ENCODE measurements around the gene IQSEC1. TPM values are rescaled to one million over a fixed set of nuclear protein-coding genes. Genes with fewer than 3 reads are reported as not detected.

IQSEC1 gene
- total and polyA plus RNA-seq, 2 experiments from 2014 or later, result 8.0 to 51.9 TPM

DNA sequence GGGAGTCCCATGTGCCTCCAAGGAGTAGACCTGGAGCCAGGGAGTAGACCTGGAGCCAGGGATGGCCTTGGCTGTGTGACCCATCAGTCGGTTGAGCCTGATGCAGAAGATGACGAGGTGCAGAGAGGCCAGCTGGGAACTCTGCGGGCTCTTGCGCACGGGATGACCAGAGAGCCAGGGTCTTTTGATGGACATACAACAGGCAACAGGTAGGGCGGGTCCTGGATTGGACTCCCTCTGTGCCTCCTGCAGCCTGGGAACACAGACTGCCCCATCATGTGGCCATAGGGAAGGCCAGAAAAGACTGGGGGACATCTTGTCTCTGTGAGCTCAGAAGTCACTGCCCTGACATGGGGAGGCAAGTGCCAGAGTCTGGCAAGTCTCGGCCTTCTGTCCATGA lies 164.4 kb downstream of the IQSEC1 start:
- no peak overlapping the region for H2AFZ ChIP-seq
- no peak overlapping the region for H3K27ac ChIP-seq (ENCODE audit: low read depth)
- H3F3A ChIP-seq (replicated peaks; ENCODE audit: low read depth), result no peaks in the 10 kb centered on the region
- H3K4me3 Mint-ChIP-seq, result no peak overlapping the region
- peaks cover 32% of the 10 kb centered on the region for H3K36me3 Mint-ChIP-seq (ENCODE audit: low read depth)
- H3K27me3 ChIP-seq (ENCODE audit: insufficient read depth), result no peaks in the 10 kb centered on the region
- no peak overlapping the region for H3K4me3 ChIP-seq
- no peaks in the 10 kb centered on the region for H4K20me1 ChIP-seq (replicated peaks; ENCODE audit: insufficient read depth)
- TF ChIP-seq JUNB (IDR thresholded peaks at IDR 0.05; ENCODE audit: unreplicated experiment) (no peak), CTCF (conservative IDR thresholded peaks at IDR 0.05; ENCODE audit: low read depth in 2 of 2) (no peak), STAT1 (IDR thresholded peaks at IDR 0.05; ENCODE audit: unreplicated experiment) (no peak), REST (IDR thresholded peaks at IDR 0.05; ENCODE audit: unreplicated experiment) (no peak)
- H3K27me3 Mint-ChIP-seq (ENCODE audit: insufficient read depth, low read depth, poor library complexity), result peaks cover 13% of the 10 kb centered on the region
- H3K9me3 Mint-ChIP-seq, result no peaks in the 10 kb centered on the region
- no peak overlapping the region for H3K4me2 ChIP-seq
- H3K27ac Mint-ChIP-seq, result no peak overlapping the region
- H3K4me1 Mint-ChIP-seq, result 0 out of 3 replicates have a peak, but pooled peaks cover 2% of the 10 kb centered on the region
- H3K4me1 ChIP-seq (ENCODE audit: insufficient read depth), result no peaks in the 10 kb centered on the region
- ATAC-seq, result no peak
- no peaks in the 10 kb centered on the region for H3K9me2 ChIP-seq (ENCODE audit: insufficient read depth)
- H3K79me2 ChIP-seq (replicated peaks; ENCODE audit: insufficient read depth), result no peaks in the 10 kb centered on the region
- no peaks in the 10 kb centered on the region; the same call in 1 of the 2 replicates for H3K36me3 ChIP-seq (ENCODE audit: insufficient read depth)
- no peak for DNase-seq (ENCODE audit: low spot score)

DNA sequence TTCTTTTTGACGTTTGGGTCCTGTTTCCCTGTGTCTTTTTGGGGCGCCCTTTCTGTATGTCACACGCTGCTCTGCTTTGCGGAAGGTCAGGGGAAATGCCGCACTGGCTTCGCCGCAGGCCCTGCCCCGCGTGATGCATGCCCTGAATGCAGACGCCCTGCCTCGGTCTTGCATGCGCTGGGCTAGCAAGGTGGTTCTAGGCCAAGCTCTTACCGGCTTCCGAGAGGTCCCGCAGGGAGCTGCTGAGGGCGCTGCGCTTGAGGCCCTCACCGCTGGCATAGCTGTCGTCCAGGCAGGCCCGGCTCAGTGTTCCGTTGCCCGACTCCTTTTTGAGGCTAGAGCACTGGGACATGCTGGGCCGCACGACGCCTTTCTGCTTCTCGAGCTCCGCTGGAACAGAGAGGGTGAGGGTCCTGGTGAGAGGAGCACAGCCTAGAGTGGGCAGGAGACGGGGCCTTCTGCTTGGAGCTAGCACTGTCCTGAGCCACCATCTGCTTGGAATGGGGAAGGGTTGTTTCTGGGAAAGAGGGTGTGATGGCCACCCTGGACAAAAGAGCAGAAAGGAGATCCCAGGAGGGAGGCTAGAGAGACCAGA lies 165.0 kb downstream of the IQSEC1 start:
- peaks cover 13% of the 10 kb centered on the region for H3K27me3 Mint-ChIP-seq (ENCODE audit: insufficient read depth, low read depth, poor library complexity)
- 0 out of 3 replicates have a peak, but pooled peaks cover 2% of the 10 kb centered on the region for H3K4me1 Mint-ChIP-seq
- no peak overlapping the region for H3K27ac ChIP-seq (ENCODE audit: low read depth)
- no peaks in the 10 kb centered on the region for H3K9me2 ChIP-seq (ENCODE audit: insufficient read depth)
- no peaks in the 10 kb centered on the region for H3K79me2 ChIP-seq (replicated peaks; ENCODE audit: insufficient read depth)
- H3K4me1 ChIP-seq (ENCODE audit: insufficient read depth), result no peaks in the 10 kb centered on the region
- no peak overlapping the region for H3K4me3 Mint-ChIP-seq
- no peaks in the 10 kb centered on the region for H3K27me3 ChIP-seq (ENCODE audit: insufficient read depth)
- peaks cover 26% of the 10 kb centered on the region for H3K36me3 Mint-ChIP-seq (ENCODE audit: low read depth)
- no peak overlapping the region for H3K27ac Mint-ChIP-seq
- no peaks in the 10 kb centered on the region for H4K20me1 ChIP-seq (replicated peaks; ENCODE audit: insufficient read depth)
- ATAC-seq, result no peak
- no peaks in the 10 kb centered on the region for H3K9me3 Mint-ChIP-seq
- no peak overlapping the region for H3K4me3 ChIP-seq
- no peaks in the 10 kb centered on the region for H3F3A ChIP-seq (replicated peaks; ENCODE audit: low read depth)
- H3K36me3 ChIP-seq (ENCODE audit: insufficient read depth), result no peaks in the 10 kb centered on the region; the same call in 1 of the 2 replicates
- no peak for DNase-seq (ENCODE audit: low spot score)
- no peak overlapping the region for H2AFZ ChIP-seq
- H3K4me2 ChIP-seq, result no peak overlapping the region
- TF ChIP-seq JUNB (IDR thresholded peaks at IDR 0.05; ENCODE audit: unreplicated experiment), result no peak
- no peak for TF ChIP-seq EZH2phosphoT487 (IDR thresholded peaks at IDR 0.05; ENCODE audit: unreplicated experiment)
- TF ChIP-seq ZNF114 (CRISPR knock-in tag; IDR thresholded peaks at IDR 0.05), result no peak
- TF ChIP-seq CTCF (conservative IDR thresholded peaks at IDR 0.05; ENCODE audit: low read depth in 2 of 2), result no peak
- TF ChIP-seq ZNF331 (CRISPR knock-in tag; IDR thresholded peaks at IDR 0.05; ENCODE audit: low read depth), result no peak
